ENCODE measurements around the gene ME2. TPM values are rescaled to one million over a fixed set of nuclear protein-coding genes. Genes with fewer than 3 reads are reported as not detected.

The ME2 gene
- total and polyA plus RNA-seq, 2 of the 8 experiments (the other 6 are each of a cell fraction or from before 2014, with no cell fraction given), result 54.7 to 66.9 TPM

GRCh38 chr18:50869150-50869549 is 9.8 kb upstream of the ME2 start:
- POLR2A ChIA-PET (ENCODE audit: partially characterized antibody), result interaction anchor here (1.3 kb wide), 1 partner anchor 9 kb away, joined by 4 read pairs; the partner anchor contains the start of gene ME2
- no peak overlapping the region for H2BK20ac ChIP-seq (ENCODE audit: low read length)
- CTCF ChIA-PET (ENCODE audit: partially characterized antibody), result interaction anchor here (1.2 kb wide), 1 partner anchor 42 kb away, joined by 3 read pairs; no protein-coding TSS in a partner anchor
- H4K91ac ChIP-seq (replicated peaks; ENCODE audit: insufficient read length, low read length), result no peak overlapping the region
- no peak overlapping the region for H2BK12ac ChIP-seq (ENCODE audit: low read depth, low read length)
- 89% methylated on average over 4 of the region's 4 CpGs; no CpG with 5 or more reads in 1 of the 2 experiments for WGBS, 2 experiments (ENCODE audit: extremely low coverage in 1 of 2, insufficient coverage in 1 of 2, insufficient read length in 1 of 2, insufficient replicate concordance in 2 of 2, low coverage in 1 of 2, low lambda C conversion rate in 2 of 2, missing lambda C conversion rate in 1 of 2)
- DNase-seq (ENCODE audit: low read depth in 1 of 2, low spot score in 2 of 2), result no peak
- no peaks in the 10 kb centered on the region for H3K36me3 ChIP-seq (ENCODE audit: control insufficient read depth in 2 of 4, insufficient read depth in 4 of 4, low read length in 3 of 4)
- H4K8ac ChIP-seq (ENCODE audit: extremely low read depth, insufficient read depth, low read length), result no peak overlapping the region
- H2BK120ac ChIP-seq (replicated peaks; ENCODE audit: low read depth, low read length), result no peak overlapping the region
- H2AFZ ChIP-seq (ENCODE audit: low read length), result peak overlapping the region; percentile 98
- peaks cover 0 to 3% (median 0%) of the 10 kb centered on the region in 4 experiments; a peak in 2 of 7 replicates for H3K4me1 ChIP-seq (replicated peaks in 1 of 4; ENCODE audit: control insufficient read depth in 3 of 4, insufficient read depth in 4 of 4, low read length in 3 of 4)
- no peak overlapping the region for H3K56ac ChIP-seq (replicated peaks; ENCODE audit: insufficient read length, low read depth, low read length)
- FAIRE-seq, result no peak
- no peak overlapping the region for H3K4me2 ChIP-seq (ENCODE audit: insufficient read depth in 1 of 2, low read depth in 2 of 2, low read length in 2 of 2)
- no peaks in the 10 kb centered on the region for H4K20me1 ChIP-seq (replicated peaks in 1 of 2; ENCODE audit: control insufficient read depth in 1 of 2, insufficient read depth in 2 of 2, low read length in 2 of 2)
- H3K18ac ChIP-seq (ENCODE audit: extremely low read depth, low read length), result no peak overlapping the region
- H3K4me3 ChIP-seq (ENCODE audit: extremely low read depth in 1 of 4, insufficient read depth in 2 of 4, low read depth in 3 of 4, low read length in 4 of 4), result no peak overlapping the region
- H3K14ac ChIP-seq (ENCODE audit: insufficient read length), result no peak overlapping the region
- H3K4ac ChIP-seq (replicated peaks; ENCODE audit: insufficient read length, low read depth, low read length), result no peak overlapping the region
- no peak overlapping the region for H2BK15ac ChIP-seq (ENCODE audit: low read length)
- no peak overlapping the region for H3K9ac ChIP-seq (replicated peaks in 1 of 4; ENCODE audit: extremely low read depth in 1 of 4, low read depth in 3 of 4, low read length in 3 of 4)
- no peak overlapping the region for H2BK5ac ChIP-seq (ENCODE audit: low read depth, low read length)
- H2AK5ac ChIP-seq (ENCODE audit: low read depth, low read length), result no peak overlapping the region
- H3K79me1 ChIP-seq (ENCODE audit: low read depth, low read length), result no peaks in the 10 kb centered on the region
- no peak overlapping the region for H3K27ac ChIP-seq (ENCODE audit: low read depth, low read length)
- H3K9me3 ChIP-seq (ENCODE audit: insufficient read depth in 2 of 2, low read depth in 1 of 2, low read length in 1 of 2), result no peaks in the 10 kb centered on the region
- H4K5ac ChIP-seq (ENCODE audit: insufficient read length, low read depth, low read length), result no peak overlapping the region
- H3K23ac ChIP-seq (ENCODE audit: insufficient read length), result no peak overlapping the region
- no peaks in the 10 kb centered on the region for H3K23me2 ChIP-seq (ENCODE audit: low read depth, low read length)
- no peaks in the 10 kb centered on the region for H3K79me2 ChIP-seq (ENCODE audit: control insufficient read depth in 1 of 2, insufficient read depth in 2 of 2, low read length in 2 of 2)
- H3K27me3 ChIP-seq (replicated peaks in 1 of 4; ENCODE audit: control insufficient read depth in 3 of 4, extremely low read depth in 1 of 4, insufficient read depth in 3 of 4, low read length in 3 of 4), result no peaks in the 10 kb centered on the region
- no peak for TF ChIP-seq PHF8 (conservative IDR thresholded peaks at IDR 0.05; ENCODE audit: low read depth, low read length)
- no peak for TF ChIP-seq MAFK (IDR thresholded peaks at IDR 0.05; ENCODE audit: low read depth, low read length)
- no peak for TF ChIP-seq CREB1 (IDR thresholded peaks at IDR 0.05)
- no peak for TF ChIP-seq GTF2F1 (IDR thresholded peaks at IDR 0.05; ENCODE audit: borderline replicate concordance, low read depth, low read length)
- TF ChIP-seq KDM5A (IDR thresholded peaks at IDR 0.05; ENCODE audit: low read length), result no peak
- TF ChIP-seq ZNF274 (IDR thresholded peaks at IDR 0.05; ENCODE audit: borderline replicate concordance, extremely low read depth, low read length), result no peak
- TF ChIP-seq CBX5 (IDR thresholded peaks at IDR 0.05; ENCODE audit: low read depth, low read length), result no peak
- TF ChIP-seq CHD1 (IDR thresholded peaks at IDR 0.05; ENCODE audit: low read depth, low read length), result no peak
- TF ChIP-seq HDAC6 (IDR thresholded peaks at IDR 0.05; ENCODE audit: low read depth, low read length), result no peak
- no peak for TF ChIP-seq ATF3 (IDR thresholded peaks at IDR 0.05; ENCODE audit: insufficient read depth, low read depth, low read length)
- TF ChIP-seq SIN3A (conservative IDR thresholded peaks at IDR 0.05 in 1 of 2, IDR thresholded peaks at IDR 0.05 in 1 of 2; ENCODE audit: low read depth in 1 of 2, low read length in 2 of 2), result no peak
- no peak for TF ChIP-seq HDAC2 (IDR thresholded peaks at IDR 0.05; ENCODE audit: borderline replicate concordance in 1 of 2, low read depth in 2 of 2, low read length in 2 of 2)
- TF ChIP-seq JUN (IDR thresholded peaks at IDR 0.05; ENCODE audit: low read depth, low read length), result no peak
- no peak for TF ChIP-seq POU5F1 (IDR thresholded peaks at IDR 0.05; ENCODE audit: low read depth, low read length)

Data from H1 (cell line).